ENCODE results near the gene RELA. TPM values are rescaled to one million over a fixed set of nuclear protein-coding genes. Genes with fewer than 3 reads are reported as not detected.

Gene RELA
- total and polyA plus RNA-seq, 2 experiments from 2014 or later: 38.4 to 67.8 TPM

DNA sequence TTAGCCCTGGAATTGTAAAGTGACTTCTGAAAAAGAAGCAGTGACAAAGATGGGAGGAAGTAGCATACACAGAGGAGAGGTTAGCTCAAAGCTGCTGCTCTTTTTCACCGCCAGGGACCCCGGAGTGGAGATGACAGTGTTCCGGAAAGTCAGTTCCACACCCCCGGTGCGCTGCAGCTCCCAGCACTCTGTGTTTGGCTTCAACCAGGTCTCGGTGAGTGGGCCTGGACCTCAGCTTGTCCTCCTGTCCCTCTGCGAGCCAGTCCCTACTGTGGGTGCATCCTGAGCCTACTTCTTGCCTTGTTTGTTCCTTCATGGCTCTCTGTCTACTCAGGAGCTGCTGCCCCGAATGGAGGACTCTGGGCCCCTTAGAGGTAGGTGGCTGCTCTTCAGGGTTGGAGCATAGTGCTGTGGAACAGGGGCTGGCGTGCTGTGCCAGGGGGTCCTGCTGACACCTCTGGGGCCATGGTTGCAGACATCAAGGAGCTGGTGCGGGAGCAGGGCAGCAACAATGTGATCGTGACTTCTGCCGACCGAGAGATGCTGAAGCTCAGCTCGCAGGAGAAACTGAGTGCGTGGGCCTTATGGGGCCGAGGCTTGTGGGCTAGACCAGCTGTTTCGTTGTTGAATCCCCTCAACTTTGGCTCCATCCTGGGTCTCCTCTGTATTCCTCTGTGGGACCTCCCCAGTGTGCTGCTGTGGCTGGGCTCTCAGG lies 45.4 kb downstream of the RELA start:
- Histone ChIP-seq H4K20me1 (ENCODE audit: insufficient read depth) (no peaks in the 10 kb centered on the region), H3K36me3 (ENCODE audit: low read depth) (no peaks in the 10 kb centered on the region; the same call in 1 of the 2 replicates), H3K27me3 (replicated peaks; ENCODE audit: insufficient read depth) (no peaks in the 10 kb centered on the region), H3K9me3 (ENCODE audit: low read depth) (no peaks in the 10 kb centered on the region), H3K9ac (peak overlapping the region; percentile 89), H3K27ac (no peak overlapping the region), H3K4me1 (ENCODE audit: insufficient read depth) (peaks cover 13% of the 10 kb centered on the region), H3F3A (ENCODE audit: insufficient read depth) (no peaks in the 10 kb centered on the region), H3K4me3 (peak overlapping the region; percentile 80), H2AFZ (no peak overlapping the region), H3K79me2 (ENCODE audit: insufficient read depth) (peaks cover 70% of the 10 kb centered on the region), H3K9me2 (ENCODE audit: insufficient read depth) (no peaks in the 10 kb centered on the region), H3K4me2 (ENCODE audit: unreplicated experiment) (peak overlapping the region; percentile 94)
- 81 to 86% methylated on average over 17 of the region's 17 CpGs for WGBS, 2 experiments (ENCODE audit: low coverage in 1 of 2, low lambda C conversion rate in 2 of 2, missing lambda C conversion rate in 2 of 2)
- no peak for DNase-seq
- in situ Hi-C loops (cut with MboI): no loop called here
- TF ChIP-seq EZH2 (IDR thresholded peaks at IDR 0.05; ENCODE audit: insufficient read depth, poor library complexity, severe bottlenecking) (no peak), EZH2phosphoT487 (IDR thresholded peaks at IDR 0.05; ENCODE audit: insufficient read depth, low read depth) (no peak)

DNA sequence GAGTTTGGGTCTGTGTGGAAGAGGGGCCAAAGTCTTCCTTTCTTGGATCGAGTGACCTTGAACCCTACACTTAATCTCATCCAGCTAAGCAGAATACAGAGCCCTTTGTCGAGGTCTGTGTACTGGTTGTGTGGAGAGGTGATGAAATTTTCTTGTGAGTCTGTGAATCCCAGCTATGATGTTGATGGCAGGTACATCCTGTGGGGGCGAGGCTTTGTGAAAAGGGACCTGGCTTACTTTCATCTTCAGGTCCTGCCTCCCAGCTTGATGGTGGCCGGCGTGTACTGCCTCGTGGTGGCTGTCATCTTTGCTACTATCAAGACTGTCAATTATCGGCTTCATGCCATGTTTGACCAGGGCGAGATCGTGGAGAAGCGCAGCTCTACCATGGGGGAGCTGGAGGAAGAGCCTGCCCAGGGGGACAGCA lies 46.1 kb downstream of the RELA start:
- Histone ChIP-seq H3K9ac (peak overlapping the region; percentile 89), H3K4me3 (peak overlapping the region; percentile 80), H3K9me3 (ENCODE audit: low read depth) (no peaks in the 10 kb centered on the region), H2AFZ (no peak overlapping the region), H3K36me3 (ENCODE audit: low read depth) (no peaks in the 10 kb centered on the region; the same call in 1 of the 2 replicates), H3K4me2 (ENCODE audit: unreplicated experiment) (peak overlapping the region; percentile 94), H3K27ac (peak overlapping the region; percentile 77; the same call in 1 of the 2 replicates), H3K9me2 (ENCODE audit: insufficient read depth) (no peaks in the 10 kb centered on the region), H3F3A (ENCODE audit: insufficient read depth) (no peaks in the 10 kb centered on the region), H3K79me2 (ENCODE audit: insufficient read depth) (peaks cover 77% of the 10 kb centered on the region), H3K4me1 (ENCODE audit: insufficient read depth) (peaks cover 17% of the 10 kb centered on the region), H4K20me1 (ENCODE audit: insufficient read depth) (no peaks in the 10 kb centered on the region), H3K27me3 (replicated peaks; ENCODE audit: insufficient read depth) (no peaks in the 10 kb centered on the region)
- whole genome bisulfite sequencing, 2 experiments (ENCODE audit: low coverage in 1 of 2, low lambda C conversion rate in 2 of 2, missing lambda C conversion rate in 2 of 2): 65 to 67% methylated on average over 10 of the region's 10 CpGs
- no peak for DNase-seq
- in situ Hi-C loops (cut with MboI): no loop called here
- TF ChIP-seq EZH2phosphoT487 (IDR thresholded peaks at IDR 0.05; ENCODE audit: insufficient read depth, low read depth) (no peak), EZH2 (IDR thresholded peaks at IDR 0.05; ENCODE audit: insufficient read depth, poor library complexity, severe bottlenecking) (no peak)

DNA sequence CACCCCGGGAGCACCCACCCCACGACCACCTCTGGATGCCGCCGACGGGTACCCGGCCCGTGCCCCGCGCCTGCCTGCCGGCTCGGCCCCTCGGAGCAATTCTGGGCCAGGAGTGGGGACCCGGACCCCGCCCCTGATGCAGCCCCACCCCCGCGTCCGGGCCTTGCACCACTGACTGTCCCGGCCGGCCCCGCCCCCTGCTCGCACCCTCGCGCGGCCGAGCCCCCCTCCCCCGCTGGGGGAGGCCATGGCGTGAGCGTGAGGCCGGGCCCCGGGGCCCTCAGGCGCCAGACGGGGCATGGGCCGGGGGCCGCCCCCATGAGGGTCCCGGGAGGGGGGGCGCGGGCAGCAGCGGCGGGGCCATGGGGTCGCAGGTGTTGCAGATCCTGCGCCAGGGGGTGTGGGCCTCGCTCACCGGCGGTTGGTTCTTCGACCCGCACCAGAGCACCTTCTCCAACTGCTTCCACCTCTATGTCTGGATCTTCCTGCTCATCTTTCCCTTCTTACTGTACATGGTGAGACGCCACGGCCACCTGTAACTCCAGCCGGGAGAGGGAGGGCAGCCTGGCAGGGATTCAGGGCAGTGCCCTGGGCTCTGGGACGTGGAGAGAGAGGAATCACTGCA lies 46.7 kb downstream of the RELA start:
- H3K36me3 ChIP-seq (ENCODE audit: low read depth): no peaks in the 10 kb centered on the region; the same call in 1 of the 2 replicates
- no peaks in the 10 kb centered on the region for H4K20me1 ChIP-seq (ENCODE audit: insufficient read depth)
- peaks cover 17% of the 10 kb centered on the region for H3K4me1 ChIP-seq (ENCODE audit: insufficient read depth)
- H3K79me2 ChIP-seq (ENCODE audit: insufficient read depth): peaks cover 83% of the 10 kb centered on the region
- H3K4me2 ChIP-seq (ENCODE audit: unreplicated experiment): peak overlapping the region; percentile 94
- H3K9ac ChIP-seq: peak overlapping the region; percentile 89
- peak overlapping the region; percentile 80 for H3K4me3 ChIP-seq
- WGBS, 2 experiments (ENCODE audit: low coverage in 1 of 2, low lambda C conversion rate in 2 of 2, missing lambda C conversion rate in 2 of 2): 1 to 3% methylated on average over 16 to 47 of the region's 50 CpGs
- TF ChIP-seq EZH2 (IDR thresholded peaks at IDR 0.05; ENCODE audit: insufficient read depth, poor library complexity, severe bottlenecking) (no peak), EZH2phosphoT487 (IDR thresholded peaks at IDR 0.05; ENCODE audit: insufficient read depth, low read depth) (no peak)
- H2AFZ ChIP-seq: no peak overlapping the region
- H3K9me3 ChIP-seq (ENCODE audit: low read depth): no peaks in the 10 kb centered on the region
- H3F3A ChIP-seq (ENCODE audit: insufficient read depth): no peaks in the 10 kb centered on the region
- in situ Hi-C loops (cut with MboI): no loop called here
- peak; percentile 52 for DNase-seq
- peak overlapping the region; percentile 77 for H3K27ac ChIP-seq
- H3K9me2 ChIP-seq (ENCODE audit: insufficient read depth): no peaks in the 10 kb centered on the region
- no peaks in the 10 kb centered on the region for H3K27me3 ChIP-seq (replicated peaks; ENCODE audit: insufficient read depth)

DNA sequence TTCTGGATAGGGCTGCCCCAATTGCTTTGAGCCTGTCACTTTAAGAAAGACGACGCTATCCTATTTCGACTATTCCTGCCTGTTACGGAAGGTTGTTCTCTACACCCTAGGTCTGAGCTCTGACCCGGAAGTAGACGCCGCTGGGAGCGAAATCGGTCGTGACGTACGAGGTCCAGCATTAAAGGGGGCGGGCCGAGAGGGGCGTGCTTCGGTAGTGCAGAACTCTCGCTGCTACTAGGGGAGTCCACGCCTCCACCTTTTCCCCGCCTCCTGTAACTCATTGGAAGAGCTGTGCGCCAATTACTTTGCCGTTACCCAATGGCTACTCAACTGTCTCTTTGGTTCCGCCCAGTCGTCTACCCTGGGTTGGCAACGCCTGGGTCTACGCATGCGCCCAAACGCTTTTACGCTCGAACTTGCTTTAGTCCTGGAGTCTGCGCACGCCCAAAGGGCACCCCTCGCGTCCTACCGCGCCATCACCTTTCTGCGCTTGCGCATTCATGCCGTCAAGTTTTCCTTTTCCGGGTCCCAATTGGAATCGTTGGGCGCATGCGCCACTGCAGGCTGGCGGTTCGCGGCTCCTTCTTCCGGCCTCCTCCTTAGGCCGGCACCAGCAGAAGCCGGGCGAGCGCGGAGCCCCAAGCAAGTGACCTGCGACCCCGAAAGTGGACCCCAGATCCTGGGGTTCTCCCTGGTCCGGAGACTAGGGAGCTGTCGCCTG lies 47.3 kb downstream of the RELA start, which contains the start of gene PCNX3:
Gene PCNX3, plus strand, starts transcription at position 548 of the 721 bp plus-strand sequence. CDS start 536 bp downstream, outside the sequence.
- no peaks in the 10 kb centered on the region for H4K20me1 ChIP-seq (ENCODE audit: insufficient read depth)
- H3K4me1 ChIP-seq (ENCODE audit: insufficient read depth): peaks cover 17% of the 10 kb centered on the region
- H3K36me3 ChIP-seq (ENCODE audit: low read depth): no peaks in the 10 kb centered on the region; the same call in 1 of the 2 replicates
- peak; percentile 100 for DNase-seq
- peak within 1 kb of the TSS; percentile 85 for H3K4me3 ChIP-seq
- peaks cover 85% of the 10 kb centered on the region for H3K79me2 ChIP-seq (ENCODE audit: insufficient read depth)
- H3K27me3 ChIP-seq (replicated peaks; ENCODE audit: insufficient read depth): no peaks in the 10 kb centered on the region
- peak within 1 kb of the TSS; percentile 71 for H2AFZ ChIP-seq
- TF ChIP-seq EZH2phosphoT487 (IDR thresholded peaks at IDR 0.05; ENCODE audit: insufficient read depth, low read depth) (no peak), EZH2 (IDR thresholded peaks at IDR 0.05; ENCODE audit: insufficient read depth, poor library complexity, severe bottlenecking) (no peak)
- peaks cover under 1% of the 10 kb centered on the region; the same call in 1 of the 2 replicates for H3F3A ChIP-seq (ENCODE audit: insufficient read depth)
- peak within 1 kb of the TSS; percentile 97 for H3K4me2 ChIP-seq (ENCODE audit: unreplicated experiment)
- H3K27ac ChIP-seq: peak within 1 kb of the TSS; percentile 77
- WGBS, 2 experiments (ENCODE audit: low coverage in 1 of 2, low lambda C conversion rate in 2 of 2, missing lambda C conversion rate in 2 of 2): 1% methylated on average over 54 of the region's 55 CpGs
- in situ Hi-C loops (cut with MboI): no loop called here
- no peaks in the 10 kb centered on the region for H3K9me3 ChIP-seq (ENCODE audit: low read depth)
- peak within 1 kb of the TSS; percentile 89 for H3K9ac ChIP-seq
- H3K9me2 ChIP-seq (ENCODE audit: insufficient read depth): no peaks in the 10 kb centered on the region

Data from GM23248 (cell line).